ENCODE measurements around the gene DQX1. TPM values are rescaled to one million over a fixed set of nuclear protein-coding genes. Genes with fewer than 3 reads are reported as not detected.

Gene DQX1
- total and polyA plus RNA-seq, 9 of the 15 experiments (the other 6 are each of a cell fraction or from before 2014, with no cell fraction given): 0.04 to 0.38 (median 0.18) TPM; not detected in 1

DNA sequence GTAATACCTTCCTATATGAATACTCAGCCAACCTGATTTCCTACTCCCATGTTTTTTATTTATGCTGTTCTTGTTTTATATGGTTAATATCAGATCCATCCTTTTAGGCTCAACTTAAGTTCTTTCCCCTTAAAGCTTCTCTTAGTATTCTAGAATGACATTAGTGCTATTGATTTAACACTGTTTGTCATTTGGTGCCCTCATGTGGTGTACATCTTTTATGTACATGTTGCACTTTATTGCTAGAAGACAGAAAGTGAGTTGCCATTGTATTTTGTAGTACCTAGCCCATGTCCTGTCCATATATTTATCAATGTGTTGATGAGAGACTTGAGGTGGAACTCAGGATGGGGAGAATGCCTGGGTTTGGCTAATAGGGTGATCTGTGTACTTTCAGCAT lies 6.2 kb upstream of the DQX1 start (continued):
- TF ChIP-seq, protein P1, sequence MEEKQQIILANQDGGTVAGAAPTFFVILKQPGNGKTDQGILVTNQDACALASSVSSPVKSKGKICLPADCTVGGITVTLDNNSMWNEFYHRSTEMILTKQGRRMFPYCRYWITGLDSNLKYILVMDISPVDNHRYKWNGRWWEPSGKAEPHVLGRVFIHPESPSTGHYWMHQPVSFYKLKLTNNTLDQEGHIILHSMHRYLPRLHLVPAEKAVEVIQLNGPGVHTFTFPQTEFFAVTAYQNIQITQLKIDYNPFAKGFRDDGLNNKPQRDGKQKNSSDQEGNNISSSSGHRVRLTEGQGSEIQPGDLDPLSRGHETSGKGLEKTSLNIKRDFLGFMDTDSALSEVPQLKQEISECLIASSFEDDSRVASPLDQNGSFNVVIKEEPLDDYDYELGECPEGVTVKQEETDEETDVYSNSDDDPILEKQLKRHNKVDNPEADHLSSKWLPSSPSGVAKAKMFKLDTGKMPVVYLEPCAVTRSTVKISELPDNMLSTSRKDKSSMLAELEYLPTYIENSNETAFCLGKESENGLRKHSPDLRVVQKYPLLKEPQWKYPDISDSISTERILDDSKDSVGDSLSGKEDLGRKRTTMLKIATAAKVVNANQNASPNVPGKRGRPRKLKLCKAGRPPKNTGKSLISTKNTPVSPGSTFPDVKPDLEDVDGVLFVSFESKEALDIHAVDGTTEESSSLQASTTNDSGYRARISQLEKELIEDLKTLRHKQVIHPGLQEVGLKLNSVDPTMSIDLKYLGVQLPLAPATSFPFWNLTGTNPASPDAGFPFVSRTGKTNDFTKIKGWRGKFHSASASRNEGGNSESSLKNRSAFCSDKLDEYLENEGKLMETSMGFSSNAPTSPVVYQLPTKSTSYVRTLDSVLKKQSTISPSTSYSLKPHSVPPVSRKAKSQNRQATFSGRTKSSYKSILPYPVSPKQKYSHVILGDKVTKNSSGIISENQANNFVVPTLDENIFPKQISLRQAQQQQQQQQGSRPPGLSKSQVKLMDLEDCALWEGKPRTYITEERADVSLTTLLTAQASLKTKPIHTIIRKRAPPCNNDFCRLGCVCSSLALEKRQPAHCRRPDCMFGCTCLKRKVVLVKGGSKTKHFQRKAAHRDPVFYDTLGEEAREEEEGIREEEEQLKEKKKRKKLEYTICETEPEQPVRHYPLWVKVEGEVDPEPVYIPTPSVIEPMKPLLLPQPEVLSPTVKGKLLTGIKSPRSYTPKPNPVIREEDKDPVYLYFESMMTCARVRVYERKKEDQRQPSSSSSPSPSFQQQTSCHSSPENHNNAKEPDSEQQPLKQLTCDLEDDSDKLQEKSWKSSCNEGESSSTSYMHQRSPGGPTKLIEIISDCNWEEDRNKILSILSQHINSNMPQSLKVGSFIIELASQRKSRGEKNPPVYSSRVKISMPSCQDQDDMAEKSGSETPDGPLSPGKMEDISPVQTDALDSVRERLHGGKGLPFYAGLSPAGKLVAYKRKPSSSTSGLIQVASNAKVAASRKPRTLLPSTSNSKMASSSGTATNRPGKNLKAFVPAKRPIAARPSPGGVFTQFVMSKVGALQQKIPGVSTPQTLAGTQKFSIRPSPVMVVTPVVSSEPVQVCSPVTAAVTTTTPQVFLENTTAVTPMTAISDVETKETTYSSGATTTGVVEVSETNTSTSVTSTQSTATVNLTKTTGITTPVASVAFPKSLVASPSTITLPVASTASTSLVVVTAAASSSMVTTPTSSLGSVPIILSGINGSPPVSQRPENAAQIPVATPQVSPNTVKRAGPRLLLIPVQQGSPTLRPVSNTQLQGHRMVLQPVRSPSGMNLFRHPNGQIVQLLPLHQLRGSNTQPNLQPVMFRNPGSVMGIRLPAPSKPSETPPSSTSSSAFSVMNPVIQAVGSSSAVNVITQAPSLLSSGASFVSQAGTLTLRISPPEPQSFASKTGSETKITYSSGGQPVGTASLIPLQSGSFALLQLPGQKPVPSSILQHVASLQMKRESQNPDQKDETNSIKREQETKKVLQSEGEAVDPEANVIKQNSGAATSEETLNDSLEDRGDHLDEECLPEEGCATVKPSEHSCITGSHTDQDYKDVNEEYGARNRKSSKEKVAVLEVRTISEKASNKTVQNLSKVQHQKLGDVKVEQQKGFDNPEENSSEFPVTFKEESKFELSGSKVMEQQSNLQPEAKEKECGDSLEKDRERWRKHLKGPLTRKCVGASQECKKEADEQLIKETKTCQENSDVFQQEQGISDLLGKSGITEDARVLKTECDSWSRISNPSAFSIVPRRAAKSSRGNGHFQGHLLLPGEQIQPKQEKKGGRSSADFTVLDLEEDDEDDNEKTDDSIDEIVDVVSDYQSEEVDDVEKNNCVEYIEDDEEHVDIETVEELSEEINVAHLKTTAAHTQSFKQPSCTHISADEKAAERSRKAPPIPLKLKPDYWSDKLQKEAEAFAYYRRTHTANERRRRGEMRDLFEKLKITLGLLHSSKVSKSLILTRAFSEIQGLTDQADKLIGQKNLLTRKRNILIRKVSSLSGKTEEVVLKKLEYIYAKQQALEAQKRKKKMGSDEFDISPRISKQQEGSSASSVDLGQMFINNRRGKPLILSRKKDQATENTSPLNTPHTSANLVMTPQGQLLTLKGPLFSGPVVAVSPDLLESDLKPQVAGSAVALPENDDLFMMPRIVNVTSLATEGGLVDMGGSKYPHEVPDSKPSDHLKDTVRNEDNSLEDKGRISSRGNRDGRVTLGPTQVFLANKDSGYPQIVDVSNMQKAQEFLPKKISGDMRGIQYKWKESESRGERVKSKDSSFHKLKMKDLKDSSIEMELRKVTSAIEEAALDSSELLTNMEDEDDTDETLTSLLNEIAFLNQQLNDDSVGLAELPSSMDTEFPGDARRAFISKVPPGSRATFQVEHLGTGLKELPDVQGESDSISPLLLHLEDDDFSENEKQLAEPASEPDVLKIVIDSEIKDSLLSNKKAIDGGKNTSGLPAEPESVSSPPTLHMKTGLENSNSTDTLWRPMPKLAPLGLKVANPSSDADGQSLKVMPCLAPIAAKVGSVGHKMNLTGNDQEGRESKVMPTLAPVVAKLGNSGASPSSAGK (IDR thresholded peaks at IDR 0.05): no peak
- TF ChIP-seq, protein P2, sequence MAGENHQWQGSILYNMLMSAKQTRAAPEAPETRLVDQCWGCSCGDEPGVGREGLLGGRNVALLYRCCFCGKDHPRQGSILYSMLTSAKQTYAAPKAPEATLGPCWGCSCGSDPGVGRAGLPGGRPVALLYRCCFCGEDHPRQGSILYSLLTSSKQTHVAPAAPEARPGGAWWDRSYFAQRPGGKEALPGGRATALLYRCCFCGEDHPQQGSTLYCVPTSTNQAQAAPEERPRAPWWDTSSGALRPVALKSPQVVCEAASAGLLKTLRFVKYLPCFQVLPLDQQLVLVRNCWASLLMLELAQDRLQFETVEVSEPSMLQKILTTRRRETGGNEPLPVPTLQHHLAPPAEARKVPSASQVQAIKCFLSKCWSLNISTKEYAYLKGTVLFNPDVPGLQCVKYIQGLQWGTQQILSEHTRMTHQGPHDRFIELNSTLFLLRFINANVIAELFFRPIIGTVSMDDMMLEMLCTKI (IDR thresholded peaks at IDR 0.05; ENCODE audit: partially characterized antibody): no peak
- TF ChIP-seq WHSC1 (IDR thresholded peaks at IDR 0.05; ENCODE audit: low read length) (no peak), TAL1 (IDR thresholded peaks at IDR 0.05) (no peak), MCM5 (IDR thresholded peaks at IDR 0.05; ENCODE audit: low read depth) (no peak), ZBTB43 (CRISPR knock-in tag; IDR thresholded peaks at IDR 0.05) (no peak), NR1H2 (CRISPR knock-in tag; IDR thresholded peaks at IDR 0.05) (no peak), DACH1 (IDR thresholded peaks at IDR 0.05; ENCODE audit: partially characterized antibody) (no peak), RBM15 (IDR thresholded peaks at IDR 0.05; ENCODE audit: insufficient read depth, low read length) (no peak), ZNF561 (CRISPR knock-in tag; conservative IDR thresholded peaks at IDR 0.05) (no peak), ZBTB1 (CRISPR knock-in tag; IDR thresholded peaks at IDR 0.05; ENCODE audit: borderline replicate concordance, low read depth) (no peak)
- TF ChIP-seq, protein P3, sequence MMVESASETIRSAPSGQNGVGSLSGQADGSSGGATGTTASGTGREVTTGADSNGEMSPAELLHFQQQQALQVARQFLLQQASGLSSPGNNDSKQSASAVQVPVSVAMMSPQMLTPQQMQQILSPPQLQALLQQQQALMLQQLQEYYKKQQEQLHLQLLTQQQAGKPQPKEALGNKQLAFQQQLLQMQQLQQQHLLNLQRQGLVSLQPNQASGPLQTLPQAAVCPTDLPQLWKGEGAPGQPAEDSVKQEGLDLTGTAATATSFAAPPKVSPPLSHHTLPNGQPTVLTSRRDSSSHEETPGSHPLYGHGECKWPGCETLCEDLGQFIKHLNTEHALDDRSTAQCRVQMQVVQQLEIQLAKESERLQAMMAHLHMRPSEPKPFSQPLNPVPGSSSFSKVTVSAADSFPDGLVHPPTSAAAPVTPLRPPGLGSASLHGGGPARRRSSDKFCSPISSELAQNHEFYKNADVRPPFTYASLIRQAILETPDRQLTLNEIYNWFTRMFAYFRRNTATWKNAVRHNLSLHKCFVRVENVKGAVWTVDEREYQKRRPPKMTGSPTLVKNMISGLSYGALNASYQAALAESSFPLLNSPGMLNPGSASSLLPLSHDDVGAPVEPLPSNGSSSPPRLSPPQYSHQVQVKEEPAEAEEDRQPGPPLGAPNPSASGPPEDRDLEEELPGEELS (CRISPR knock-in tag; IDR thresholded peaks at IDR 0.05; ENCODE audit: borderline replicate concordance): no peak

Data from K562 (cell line).